Activated CD8-positive, alpha-beta memory T cell treated with anti-CD3 and anti-CD28 coated beads, Interleukin-2, amount 10 ng/mL, durations not matched to agents 7 days and 5 days (primary cell): ENCODE measurements around the gene C20orf204. TPM values are rescaled to one million over a fixed set of nuclear protein-coding genes. Genes with fewer than 3 reads are reported as not detected.
"Not testable (repeated sequence)": the region's sequence is repeated elsewhere in the genome, so short reads cannot be mapped to it uniquely, and the experiment has no call there.

Source experiments
- ATAC-seq: fragments of 150-1000 bp; cut with Tn5 transposase; one replicate; pipeline ENCODE4 v1.10.0; 2021; ENCODE audit warnings: moderate library complexity
- CTCF ChIA-PET: fragments of 350-600 bp; sonication (Branson Sonifier 250); formaldehyde crosslinking; loops from one replicate; lab custom pipeline; 2021; ENCODE audit warnings: antibody characterized with exemption; lab: Charles Lee
- DNase-seq: peaks from one replicate; pipeline ENCODE4 v3.0.0-alpha.2; 2020
- H3K27ac Mint-ChIP-seq: one replicate; pipeline ENCODE4 v1.8.0; 2021; ENCODE audit warnings: mild to moderate bottlenecking, mixed read lengths
- H3K27me3 Mint-ChIP-seq: one replicate; pipeline ENCODE4 v1.8.0; 2021; ENCODE audit warnings: mixed read lengths
- H3K36me3 Mint-ChIP-seq: one replicate; pipeline ENCODE4 v1.8.0; 2021; ENCODE audit warnings: mild to moderate bottlenecking, mixed read lengths
- H3K4me1 Mint-ChIP-seq: one replicate; pipeline ENCODE4 v1.8.0; 2021; ENCODE audit warnings: mixed read lengths
- H3K4me3 Mint-ChIP-seq: one replicate; pipeline ENCODE4 v1.8.0; 2021; ENCODE audit warnings: mild to moderate bottlenecking, moderate library complexity, mixed read lengths
- H3K9me3 Mint-ChIP-seq: one replicate; pipeline ENCODE4 v1.8.0; 2022; ENCODE audit warnings: low read depth, mixed read lengths
- total RNA-seq, 2 experiments: library from RNA; stranded (reverse); gene quantifications; one replicate each; pipeline ENCODE4 v1.2.3, GENCODE V29; 2021

C20orf204 gene
- 10 to 100 TPM; 17.5 to 19.0 TPM for total RNA-seq

- H3K4me1 Mint-ChIP-seq, result peaks cover 73% of the 10 kb centered on the region
- peak within 1 kb of the TSS; percentile 71 for H3K4me3 Mint-ChIP-seq
- peaks cover under 1% of the 10 kb centered on the region for H3K27me3 Mint-ChIP-seq
- no peaks in the 10 kb centered on the region for H3K9me3 Mint-ChIP-seq
- ATAC-seq, result no peak
- peaks cover 3% of the 10 kb centered on the region for H3K36me3 Mint-ChIP-seq
- DNase-seq, result no peak
- CTCF ChIA-PET, result interaction anchor here (1.2 to 9.8 kb wide), 7 partner anchors 13 to 250 kb away, joined by 3 to 190 read pairs (median 7); partner anchors contain the start of genes PRPF6, SAMD10 and TCEA2
- H3K27ac Mint-ChIP-seq, result peak within 1 kb of the TSS; percentile 95
Measured at GRCh38 chr20:64035933-64036345, at the start of gene C20orf204. C20orf204 (plus strand) TSS chr20:64036182; CDS start chr20:64036324, 142 bp downstream.

GRCh38 chr20:64000906-64001305 lies 35.1 kb upstream of the C20orf204 start:
- CTCF ChIA-PET, result interaction anchor here (3.4 kb wide), 1 partner anchor 38 kb away, joined by 18 read pairs; no protein-coding TSS in a partner anchor
- peaks cover 42% of the 10 kb centered on the region for H3K36me3 Mint-ChIP-seq
- ATAC-seq (no peak), DNase-seq (no peak)
- no peaks in the 10 kb centered on the region for H3K4me1 Mint-ChIP-seq
- no peaks in the 10 kb centered on the region for H3K9me3 Mint-ChIP-seq
- H3K4me3 Mint-ChIP-seq, result no peak overlapping the region
- H3K27ac Mint-ChIP-seq, result no peak overlapping the region
- no peaks in the 10 kb centered on the region for H3K27me3 Mint-ChIP-seq

GRCh38 chr20:64001607-64002011 lies 34.4 kb upstream of the C20orf204 start:
- DNase-seq, result no peak
- Mint-ChIP-seq H3K27ac (peak overlapping the region; percentile 1), H3K36me3 (peaks cover 39% of the 10 kb centered on the region), H3K4me3 (no peak overlapping the region), H3K9me3 (no peaks in the 10 kb centered on the region), H3K4me1 (peaks cover under 1% of the 10 kb centered on the region), H3K27me3 (no peaks in the 10 kb centered on the region)
- CTCF ChIA-PET, result interaction anchor here (1.3 to 3.4 kb wide), 2 partner anchors 18 to 37 kb away, joined by 3 to 18 read pairs; no protein-coding TSS in a partner anchor
- no peak for ATAC-seq

- Mint-ChIP-seq H3K4me1 (peaks cover 12% of the 10 kb centered on the region), H3K27ac (no peak overlapping the region), H3K27me3 (no peaks in the 10 kb centered on the region), H3K9me3 (peaks cover 3% of the 10 kb centered on the region), H3K36me3 (peaks cover 41% of the 10 kb centered on the region), H3K4me3 (no peak overlapping the region)
- ATAC-seq, result no peak
- DNase-seq, result no peak
- CTCF ChIA-PET, result interaction anchor here (0.9 kb wide), 1 partner anchor 35 kb away, joined by 3 read pairs; no protein-coding TSS in a partner anchor
Measured at GRCh38 chr20:64003960-64004725, 31.8 kb upstream of the C20orf204 start.

- Mint-ChIP-seq H3K9me3 (peaks cover 5% of the 10 kb centered on the region), H3K27ac (peak overlapping the region; percentile 6), H3K4me1 (peaks cover 24% of the 10 kb centered on the region), H3K36me3 (peaks cover 43% of the 10 kb centered on the region), H3K4me3 (no peak overlapping the region), H3K27me3 (no peaks in the 10 kb centered on the region)
- ATAC-seq, result no peak
- no peak for DNase-seq
- CTCF ChIA-PET, result interaction anchor here (0.9 to 3.4 kb wide), 2 partner anchors 33 to 34 kb away, joined by 3 to 20 read pairs; no protein-coding TSS in a partner anchor
Measured at GRCh38 chr20:64005394-64005793, 30.6 kb upstream of the C20orf204 start.

GRCh38 chr20:64006490-64006889 lies 29.5 kb upstream of the C20orf204 start:
- H3K4me1 Mint-ChIP-seq, result peaks cover 35% of the 10 kb centered on the region
- peaks cover 44% of the 10 kb centered on the region for H3K36me3 Mint-ChIP-seq
- H3K9me3 Mint-ChIP-seq, result peaks cover 5% of the 10 kb centered on the region
- DNase-seq (no peak), ATAC-seq (no peak)
- H3K4me3 Mint-ChIP-seq, result no peak overlapping the region
- CTCF ChIA-PET, result interaction anchor here (1.0 to 3.4 kb wide), 2 partner anchors 24 to 32 kb away, joined by 3 to 20 read pairs; no protein-coding TSS in a partner anchor
- no peak overlapping the region for H3K27ac Mint-ChIP-seq
- H3K27me3 Mint-ChIP-seq, result no peaks in the 10 kb centered on the region

- Mint-ChIP-seq H3K27ac (no peak overlapping the region), H3K36me3 (peaks cover 42% of the 10 kb centered on the region), H3K4me3 (no peak overlapping the region), H3K27me3 (no peaks in the 10 kb centered on the region), H3K9me3 (peaks cover 5% of the 10 kb centered on the region), H3K4me1 (peaks cover 37% of the 10 kb centered on the region)
- no peak for DNase-seq
- CTCF ChIA-PET, result interaction anchor here (0.8 to 3.4 kb wide), 3 partner anchors 25 to 142 kb away, joined by 3 to 20 read pairs (median 3); partner anchors contain the start of gene TPD52L2
- ATAC-seq, result peak; percentile 22
Measured at GRCh38 chr20:64006902-64007301, 29.1 kb upstream of the C20orf204 start.

- Mint-ChIP-seq H3K36me3 (peaks cover 48% of the 10 kb centered on the region), H3K4me1 (peaks cover 57% of the 10 kb centered on the region), H3K9me3 (peaks cover 5% of the 10 kb centered on the region), H3K4me3 (peak overlapping the region; percentile 6), H3K27me3 (no peaks in the 10 kb centered on the region), H3K27ac (peak overlapping the region; percentile 72)
- ATAC-seq (peak; percentile 41), DNase-seq (peak; percentile 68)
- CTCF ChIA-PET, result interaction anchor here (0.9 to 2.5 kb wide), 6 partner anchors 21 to 513 kb away, joined by 3 to 20 read pairs (median 6); partner anchors contain the start of genes C20orf204, PRPF6 and SAMD10
Measured at GRCh38 chr20:64009811-64010387, 26.1 kb upstream of the C20orf204 start.

- peak overlapping the region; percentile 72 for H3K27ac Mint-ChIP-seq
- peaks cover 5% of the 10 kb centered on the region for H3K9me3 Mint-ChIP-seq
- H3K4me1 Mint-ChIP-seq, result peaks cover 60% of the 10 kb centered on the region
- H3K4me3 Mint-ChIP-seq, result no peak overlapping the region
- peaks cover 56% of the 10 kb centered on the region for H3K36me3 Mint-ChIP-seq
- DNase-seq (peak; percentile 53), ATAC-seq (peak; percentile 67)
- CTCF ChIA-PET, result interaction anchor here (1.0 to 2.5 kb wide), 4 partner anchors 21 to 31 kb away, joined by 4 to 20 read pairs (median 10); partner anchors contain the start of genes C20orf204, PRPF6 and SAMD10
- H3K27me3 Mint-ChIP-seq, result no peaks in the 10 kb centered on the region
Measured at GRCh38 chr20:64010711-64011237, 25.2 kb upstream of the C20orf204 start.

- Mint-ChIP-seq H3K4me3 (no peak overlapping the region), H3K36me3 (peaks cover 57% of the 10 kb centered on the region), H3K27me3 (no peaks in the 10 kb centered on the region), H3K27ac (peak overlapping the region; percentile 72), H3K4me1 (peaks cover 61% of the 10 kb centered on the region), H3K9me3 (peaks cover 5% of the 10 kb centered on the region)
- peak; percentile 37 for ATAC-seq
- CTCF ChIA-PET, result interaction anchor here (1.3 to 2.5 kb wide), 3 partner anchors 20 to 31 kb away, joined by 4 to 20 read pairs (median 12); partner anchors contain the start of genes PRPF6 and SAMD10
- no peak for DNase-seq
Measured at GRCh38 chr20:64011366-64011779, 24.6 kb upstream of the C20orf204 start.

GRCh38 chr20:64012385-64013154 lies 23.4 kb upstream of the C20orf204 start:
- not testable (repeated sequence) for DNase-seq, ATAC-seq

GRCh38 chr20:64015635-64016034 lies 20.3 kb upstream of the C20orf204 start:
- Mint-ChIP-seq H3K27ac (peak overlapping the region; percentile 32), H3K36me3 (peaks cover 49% of the 10 kb centered on the region)
- CTCF ChIA-PET, result no interaction called here

More at GRCh38 chr20:64012385-64013154, 23.4 kb upstream of the C20orf204 start:
- not testable (repeated sequence) for H3K27me3 Mint-ChIP-seq, H3K4me3 Mint-ChIP-seq, H3K9me3 Mint-ChIP-seq
- H3K36me3 Mint-ChIP-seq, result peaks cover 56% of the 10 kb centered on the region
- H3K27ac Mint-ChIP-seq, result peak overlapping the region; percentile 89
- CTCF ChIA-PET, result interaction anchor here (2.4 kb wide), 1 partner anchor 26 kb away, joined by 14 read pairs; no protein-coding TSS in a partner anchor
- peaks cover 58% of the 10 kb centered on the region for H3K4me1 Mint-ChIP-seq

More at GRCh38 chr20:64015635-64016034, 20.3 kb upstream of the C20orf204 start:
- H3K4me3 Mint-ChIP-seq, result no peak overlapping the region
- no peak for DNase-seq
- H3K27me3 Mint-ChIP-seq, result no peaks in the 10 kb centered on the region
- ATAC-seq, result no peak
- no peaks in the 10 kb centered on the region for H3K9me3 Mint-ChIP-seq
- H3K4me1 Mint-ChIP-seq, result peaks cover 38% of the 10 kb centered on the region
